ENCODE results near the gene USP49.

The USP49 gene

GRCh38 chr6:41850861-41851260 is 44.3 kb downstream of the USP49 start:
- H3K36me3 Mint-ChIP-seq (ENCODE audit: low read depth) = peaks cover 19% of the 10 kb centered on the region
- H3K4me3 Mint-ChIP-seq = no peak overlapping the region
- peaks cover 10% of the 10 kb centered on the region for H3K4me1 Mint-ChIP-seq
- no peak for TF ChIP-seq CTCF (IDR thresholded peaks at IDR 0.05; ENCODE audit: unreplicated experiment in 3 of 3)
- no peak overlapping the region for H3K27ac Mint-ChIP-seq
- no peaks in the 10 kb centered on the region for H3K9me3 Mint-ChIP-seq
- no peaks in the 10 kb centered on the region for H3K27me3 Mint-ChIP-seq (ENCODE audit: low read depth)

- H3K36me3 Mint-ChIP-seq (ENCODE audit: low read depth) = peaks cover 15% of the 10 kb centered on the region
- H3K27ac Mint-ChIP-seq = peak overlapping the region; percentile 16 to 55 (median 43)
- TF ChIP-seq CTCF (IDR thresholded peaks at IDR 0.05; ENCODE audit: unreplicated experiment in 3 of 3) = peak; percentile 71 to 77 (median 71)
- no peaks in the 10 kb centered on the region for H3K9me3 Mint-ChIP-seq
- H3K4me1 Mint-ChIP-seq = peaks cover 10% of the 10 kb centered on the region
- H3K27me3 Mint-ChIP-seq (ENCODE audit: low read depth) = no peaks in the 10 kb centered on the region
- no peak overlapping the region for H3K4me3 Mint-ChIP-seq
Observed at GRCh38 chr6:41846666-41847237, 48.4 kb downstream of the USP49 start.

- Mint-ChIP-seq H3K9me3 (no peaks in the 10 kb centered on the region), H3K27me3 (ENCODE audit: low read depth) (no peaks in the 10 kb centered on the region), H3K4me3 (no peak overlapping the region), H3K27ac (no peak overlapping the region), H3K4me1 (peaks cover 10% of the 10 kb centered on the region), H3K36me3 (ENCODE audit: low read depth) (peaks cover 13% of the 10 kb centered on the region)
- TF ChIP-seq CTCF (IDR thresholded peaks at IDR 0.05; ENCODE audit: unreplicated experiment in 3 of 3) = no peak
Observed at GRCh38 chr6:41843178-41843577, 52.0 kb downstream of the USP49 start.

GRCh38 chr6:41840326-41840725 is 54.8 kb downstream of the USP49 start:
- Mint-ChIP-seq H3K4me1 (peaks cover 9% of the 10 kb centered on the region), H3K4me3 (no peak overlapping the region), H3K9me3 (no peaks in the 10 kb centered on the region), H3K27me3 (ENCODE audit: low read depth) (no peaks in the 10 kb centered on the region), H3K36me3 (ENCODE audit: low read depth) (peaks cover 8% of the 10 kb centered on the region), H3K27ac (no peak overlapping the region)
- no peak for TF ChIP-seq CTCF (IDR thresholded peaks at IDR 0.05; ENCODE audit: unreplicated experiment in 3 of 3)

GRCh38 chr6:41836660-41837052 is 58.5 kb downstream of the USP49 start:
- H3K36me3 Mint-ChIP-seq (ENCODE audit: low read depth) = peaks cover 11% of the 10 kb centered on the region
- no peak for TF ChIP-seq CTCF (IDR thresholded peaks at IDR 0.05; ENCODE audit: unreplicated experiment in 3 of 3)
- no peak overlapping the region for H3K4me3 Mint-ChIP-seq
- H3K9me3 Mint-ChIP-seq = no peaks in the 10 kb centered on the region
- peak overlapping the region in 1 of 3 experiments; percentile 11 for H3K27ac Mint-ChIP-seq
- H3K27me3 Mint-ChIP-seq (ENCODE audit: low read depth) = no peaks in the 10 kb centered on the region
- H3K4me1 Mint-ChIP-seq = peaks cover 9% of the 10 kb centered on the region

- Mint-ChIP-seq H3K9me3 (no peaks in the 10 kb centered on the region), H3K27ac (peak overlapping the region in 1 of 3 experiments; percentile 11), H3K4me1 (peaks cover 9% of the 10 kb centered on the region), H3K4me3 (no peak overlapping the region), H3K27me3 (ENCODE audit: low read depth) (no peaks in the 10 kb centered on the region), H3K36me3 (ENCODE audit: low read depth) (peaks cover 10% of the 10 kb centered on the region)
- TF ChIP-seq CTCF (IDR thresholded peaks at IDR 0.05; ENCODE audit: unreplicated experiment in 3 of 3) = no peak
Observed at GRCh38 chr6:41836022-41836659, 59.0 kb downstream of the USP49 start.

All from nephron (organoid).